HUES6 (cell line): Measurements from ENCODE around the gene NRG3.
"Not testable (repeated sequence)": the region's sequence is repeated elsewhere in the genome, so short reads cannot be mapped to it uniquely, and the experiment has no call there.

Source experiments
- H3K27ac ChIP-seq: 2 replicates; pipeline ENCODE4 v1.7.0; 2013; ENCODE audit warnings: low read depth, mild to moderate bottlenecking, low read length, inconsistent platforms
- H3K27me3 ChIP-seq: 2 replicates; pipeline ENCODE4 v1.6.1; 2013; ENCODE audit warnings: low read length; ENCODE audit not compliant: control insufficient read depth, insufficient read depth
- H3K36me3 ChIP-seq: 2 replicates; pipeline ENCODE4 v1.6.1; 2013; ENCODE audit warnings: low read length; ENCODE audit not compliant: control insufficient read depth, insufficient read depth
- H3K4me1 ChIP-seq: 2 replicates; pipeline ENCODE4 v1.6.1; 2013; ENCODE audit warnings: low read length; ENCODE audit not compliant: control insufficient read depth, insufficient read depth
- H3K4me3 ChIP-seq: 2 replicates; pipeline ENCODE4 v1.5.1; 2013; ENCODE audit warnings: low read depth, low read length
- H3K9ac ChIP-seq: one replicate; pipeline ENCODE4 v1.6.1; 2013; ENCODE audit warnings: mild to moderate bottlenecking, low read length
- H3K9me3 ChIP-seq: 2 replicates; pipeline ENCODE4 v1.6.1; 2013; ENCODE audit warnings: low read depth, low read length; ENCODE audit not compliant: control insufficient read depth, insufficient read depth

Gene NRG3

GRCh38 chr10:82020999-82021398 is 146.0 kb downstream of the NRG3 start:
- Histone ChIP-seq H3K4me1 (no peaks in the 10 kb centered on the region), H3K36me3 (no peaks in the 10 kb centered on the region), H3K9ac (no peak overlapping the region), H3K27me3 (no peaks in the 10 kb centered on the region), H3K27ac (no peak overlapping the region), H3K9me3 (no peaks in the 10 kb centered on the region), H3K4me3 (no peak overlapping the region)

- no peaks in the 10 kb centered on the region for H3K27me3 ChIP-seq
- no peaks in the 10 kb centered on the region for H3K9me3 ChIP-seq
- no peaks in the 10 kb centered on the region; the same call in 1 of the 2 replicates for H3K4me1 ChIP-seq
- no peak overlapping the region for H3K9ac ChIP-seq
- no peak overlapping the region for H3K27ac ChIP-seq
- no peaks in the 10 kb centered on the region for H3K36me3 ChIP-seq
- H3K4me3 ChIP-seq: no peak overlapping the region
These were observed 152.7 kb downstream of the NRG3 start for GRCh38 chr10:82027711-82028110.

GRCh38 chr10:82037076-82037475 is 162.1 kb downstream of the NRG3 start:
- H3K4me3 ChIP-seq: no peak overlapping the region

GRCh38 chr10:82038587-82038986 is 163.6 kb downstream of the NRG3 start:
- no peak overlapping the region for H3K27ac ChIP-seq
- no peaks in the 10 kb centered on the region for H3K9me3 ChIP-seq
- H3K36me3 ChIP-seq: no peaks in the 10 kb centered on the region
- peaks cover 13% of the 10 kb centered on the region; the same call in 1 of the 2 replicates for H3K4me1 ChIP-seq
- no peaks in the 10 kb centered on the region for H3K27me3 ChIP-seq
- no peak overlapping the region for H3K4me3 ChIP-seq
- no peak overlapping the region for H3K9ac ChIP-seq

More at GRCh38 chr10:82037076-82037475, 162.1 kb downstream of the NRG3 start:
- Histone ChIP-seq H3K27me3 (no peaks in the 10 kb centered on the region), H3K4me1 (peaks cover 13% of the 10 kb centered on the region; the same call in 1 of the 2 replicates), H3K36me3 (no peaks in the 10 kb centered on the region), H3K9ac (no peak overlapping the region), H3K9me3 (no peaks in the 10 kb centered on the region), H3K27ac (no peak overlapping the region)

- H3K27me3 ChIP-seq: no peaks in the 10 kb centered on the region
- H3K4me1 ChIP-seq: peaks cover 13% of the 10 kb centered on the region; the same call in 1 of the 2 replicates
- H3K4me3 ChIP-seq: no peak overlapping the region
- no peak overlapping the region for H3K27ac ChIP-seq
- no peaks in the 10 kb centered on the region for H3K36me3 ChIP-seq
- no peak overlapping the region for H3K9ac ChIP-seq
- H3K9me3 ChIP-seq: no peaks in the 10 kb centered on the region
These were observed 165.3 kb downstream of the NRG3 start for GRCh38 chr10:82040336-82040735.

GRCh38 chr10:82041018-82041417 is 166.0 kb downstream of the NRG3 start:
- Histone ChIP-seq H3K36me3 (no peaks in the 10 kb centered on the region), H3K27me3 (no peaks in the 10 kb centered on the region), H3K9me3 (no peaks in the 10 kb centered on the region), H3K4me3 (no peak overlapping the region), H3K9ac (no peak overlapping the region), H3K4me1 (peaks cover 13% of the 10 kb centered on the region; the same call in 1 of the 2 replicates), H3K27ac (no peak overlapping the region)

- no peak overlapping the region for H3K27ac ChIP-seq
- no peak overlapping the region for H3K4me3 ChIP-seq
- H3K36me3 ChIP-seq: no peaks in the 10 kb centered on the region
- no peaks in the 10 kb centered on the region for H3K4me1 ChIP-seq
- H3K9me3 ChIP-seq: no peaks in the 10 kb centered on the region
- no peak overlapping the region for H3K9ac ChIP-seq
- no peaks in the 10 kb centered on the region for H3K27me3 ChIP-seq
These were observed 181.4 kb downstream of the NRG3 start for GRCh38 chr10:82056391-82056790.

- peaks cover 22% of the 10 kb centered on the region for H3K4me1 ChIP-seq
- H3K9ac ChIP-seq, H3K9me3 ChIP-seq, H3K27ac ChIP-seq, H3K27me3 ChIP-seq, H3K36me3 ChIP-seq, H3K4me3 ChIP-seq: not testable (repeated sequence)
These were observed 192.2 kb downstream of the NRG3 start for GRCh38 chr10:82067192-82067591.

- Histone ChIP-seq H3K36me3 (no peaks in the 10 kb centered on the region), H3K27ac (no peak overlapping the region), H3K9ac (no peak overlapping the region), H3K9me3 (no peaks in the 10 kb centered on the region), H3K4me3 (no peak overlapping the region), H3K4me1 (peaks cover 22% of the 10 kb centered on the region), H3K27me3 (no peaks in the 10 kb centered on the region)
These were observed 193.5 kb downstream of the NRG3 start for GRCh38 chr10:82068501-82068900.

GRCh38 chr10:82071231-82071630 is 196.2 kb downstream of the NRG3 start:
- H3K4me3 ChIP-seq: no peak overlapping the region

GRCh38 chr10:82072124-82072523 is 197.1 kb downstream of the NRG3 start:
- Histone ChIP-seq H3K9me3 (no peaks in the 10 kb centered on the region), H3K36me3 (no peaks in the 10 kb centered on the region), H3K4me3 (no peak overlapping the region), H3K27ac (no peak overlapping the region), H3K9ac (no peak overlapping the region), H3K4me1 (peaks cover 17% of the 10 kb centered on the region), H3K27me3 (no peaks in the 10 kb centered on the region)

More at GRCh38 chr10:82071231-82071630, 196.2 kb downstream of the NRG3 start:
- no peaks in the 10 kb centered on the region for H3K36me3 ChIP-seq
- no peak overlapping the region for H3K27ac ChIP-seq
- H3K27me3 ChIP-seq: no peaks in the 10 kb centered on the region
- no peaks in the 10 kb centered on the region for H3K9me3 ChIP-seq
- peaks cover 22% of the 10 kb centered on the region for H3K4me1 ChIP-seq
- no peak overlapping the region for H3K9ac ChIP-seq

- Histone ChIP-seq H3K36me3 (no peaks in the 10 kb centered on the region), H3K9ac (no peak overlapping the region), H3K27me3 (no peaks in the 10 kb centered on the region), H3K4me3 (no peak overlapping the region), H3K9me3 (no peaks in the 10 kb centered on the region), H3K27ac (no peak overlapping the region), H3K4me1 (no peaks in the 10 kb centered on the region)
These were observed 200.6 kb downstream of the NRG3 start for GRCh38 chr10:82075605-82076004.
